Mammary microvascular endothelial cell (primary cell): ENCODE measurements around the gene SPSB4. TPM values are rescaled to one million over a fixed set of nuclear protein-coding genes. Genes with fewer than 3 reads are reported as not detected.

ENCODE experiments used
- total RNA-seq: library from RNA; depleted of rRNA; stranded (reverse); fragments of >200 nt; gene quantifications from 2 replicates; pipeline ENCODE4 v1.2.3, GENCODE V29; 2015

The SPSB4 gene
- not detected in 2 replicates for total RNA-seq

DNA sequence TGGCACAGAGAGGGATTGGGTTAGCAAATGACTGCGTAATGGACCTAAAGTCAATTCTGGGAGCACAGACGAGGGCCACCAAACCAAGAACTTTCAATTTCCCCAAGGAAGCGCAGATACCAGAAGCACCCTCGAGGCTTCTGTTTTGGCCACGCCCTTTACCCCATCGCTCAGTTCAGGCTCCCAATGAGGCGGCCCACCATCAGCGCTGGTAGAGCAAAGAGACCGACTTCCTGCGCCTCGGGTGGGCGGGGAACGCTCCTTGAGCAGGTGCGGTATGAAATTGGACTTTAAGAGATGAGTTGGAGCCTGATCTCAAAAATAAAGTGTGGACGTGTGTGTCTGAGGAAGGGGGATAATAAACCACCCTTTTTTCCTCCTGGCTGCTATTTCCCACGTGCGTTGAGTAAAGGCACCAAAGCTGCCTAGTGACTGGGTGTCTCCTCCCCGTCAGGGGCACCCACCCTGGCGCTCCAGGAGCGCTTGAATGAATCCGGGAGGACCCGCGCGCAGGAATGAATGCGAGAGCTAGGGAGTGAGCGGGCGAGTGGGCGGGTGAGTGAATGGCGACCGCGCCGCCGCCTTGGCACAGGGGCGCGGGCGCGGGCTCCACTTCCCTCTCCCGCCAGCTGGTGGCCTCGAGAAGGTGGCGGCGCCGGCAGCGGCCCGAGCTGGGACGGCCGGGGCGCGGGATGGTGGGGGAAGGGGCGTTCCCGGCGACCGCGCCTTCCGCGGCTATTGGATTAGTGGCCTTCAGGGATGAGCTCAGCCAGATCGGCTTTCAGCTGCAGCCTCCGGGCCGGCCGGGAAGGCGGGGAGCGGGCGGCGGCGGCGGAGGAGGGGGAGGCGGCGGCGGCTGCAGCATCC, at the start of gene SPSB4:
TSS of gene SPSB4 (plus strand) at position 772 of the 867 bp plus-strand sequence. CDS start 14,758 bp downstream, outside the sequence.

Other genes with a start within 250 kb of the SPSB4 start
- gene SLC25A36, start 109.5 kb upstream of the SPSB4 start, total RNA-seq: 20.4 and 32.2 TPM in 2 replicates
- gene PXYLP1, start 180.5 kb downstream of the SPSB4 start, total RNA-seq: 0.39 and 0.60 TPM in 2 replicates